ENCODE data around the gene POLR2C. TPM values are rescaled to one million over a fixed set of nuclear protein-coding genes. Genes with fewer than 3 reads are reported as not detected.

The POLR2C gene
- total RNA-seq, 1 experiment from 2014 or later: 69.4 TPM

GRCh38 chr16:57504001-57504400, 41.5 kb downstream of the POLR2C start:
- Mint-ChIP-seq H3K27ac (ENCODE audit: unreplicated experiment) (no peak overlapping the region), H3K36me3 (ENCODE audit: insufficient read depth, unreplicated experiment) (no peaks in the 10 kb centered on the region), H3K4me3 (ENCODE audit: low read depth, unreplicated experiment) (no peak overlapping the region), H3K27me3 (ENCODE audit: unreplicated experiment) (peaks cover 79% of the 10 kb centered on the region), H3K4me1 (ENCODE audit: low read depth, unreplicated experiment) (peaks cover 9% of the 10 kb centered on the region), H3K9me3 (ENCODE audit: low read depth, unreplicated experiment) (no peaks in the 10 kb centered on the region)
- no peak for DNase-seq
- BruUV-seq (replicated peaks): no TSS peak
- intact Hi-C loops (cut with micrococcal nuclease; ENCODE audit: unreplicated experiment): no loop called here
- TF ChIP-seq CTCF (IDR thresholded peaks at IDR 0.05; ENCODE audit: unreplicated experiment): no peak
- CTCF ChIA-PET: no interaction called here

DNA sequence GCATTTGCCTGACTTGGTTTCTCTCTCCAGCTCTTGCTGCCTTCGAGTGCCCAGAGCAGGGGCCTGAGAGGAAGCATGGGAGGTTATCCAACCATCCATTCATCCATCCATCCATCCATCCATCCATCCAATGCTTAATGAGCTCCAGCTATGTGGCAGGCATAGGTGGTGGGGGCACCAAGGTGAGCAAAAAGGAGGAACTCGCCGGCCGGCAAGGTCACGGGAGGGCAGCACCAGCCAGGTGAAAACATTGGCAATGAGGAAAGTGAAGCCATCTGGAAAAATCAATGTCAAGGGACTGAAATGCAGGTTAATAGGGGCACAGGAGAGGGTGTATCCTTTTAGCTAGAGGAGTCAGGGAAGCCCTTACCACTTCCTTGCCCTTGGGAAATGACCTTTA, 42.0 kb downstream of the POLR2C start:
- H3K36me3 Mint-ChIP-seq (ENCODE audit: insufficient read depth, unreplicated experiment): no peaks in the 10 kb centered on the region
- no peak for DNase-seq
- no TSS peak for BruUV-seq (replicated peaks)
- H3K27me3 Mint-ChIP-seq (ENCODE audit: unreplicated experiment): peaks cover 83% of the 10 kb centered on the region
- H3K27ac Mint-ChIP-seq (ENCODE audit: unreplicated experiment): no peak overlapping the region
- TF ChIP-seq CTCF (IDR thresholded peaks at IDR 0.05; ENCODE audit: unreplicated experiment): no peak
- H3K4me1 Mint-ChIP-seq (ENCODE audit: low read depth, unreplicated experiment): peaks cover 9% of the 10 kb centered on the region
- intact Hi-C loops (cut with micrococcal nuclease; ENCODE audit: unreplicated experiment): no loop called here
- CTCF ChIA-PET: no interaction called here
- H3K9me3 Mint-ChIP-seq (ENCODE audit: low read depth, unreplicated experiment): no peaks in the 10 kb centered on the region
- no peak overlapping the region for H3K4me3 Mint-ChIP-seq (ENCODE audit: low read depth, unreplicated experiment)

DNA sequence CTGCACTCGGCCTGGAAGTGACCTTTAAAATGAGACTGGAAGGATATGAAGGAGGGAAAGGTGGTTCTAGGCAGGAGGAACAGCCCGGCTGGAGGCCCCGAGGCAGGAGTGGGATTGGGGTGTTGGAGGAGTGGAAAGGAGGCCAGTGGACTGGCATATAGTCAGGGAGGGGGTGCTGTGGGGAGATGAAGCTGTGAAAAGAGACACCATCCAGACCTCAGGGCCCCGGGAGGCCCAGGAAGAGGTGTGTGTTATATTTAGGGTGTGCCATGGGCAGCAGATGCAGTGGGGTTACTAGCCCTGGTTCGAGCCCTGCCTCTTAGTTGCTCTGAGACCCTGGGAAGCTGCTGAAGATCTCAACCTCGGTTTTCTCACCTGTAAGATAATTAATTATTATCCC, 42.7 kb downstream of the POLR2C start:
- H3K27ac Mint-ChIP-seq (ENCODE audit: unreplicated experiment): no peak overlapping the region
- H3K4me3 Mint-ChIP-seq (ENCODE audit: low read depth, unreplicated experiment): no peak overlapping the region
- no peaks in the 10 kb centered on the region for H3K36me3 Mint-ChIP-seq (ENCODE audit: insufficient read depth, unreplicated experiment)
- CTCF ChIA-PET: no interaction called here
- TF ChIP-seq CTCF (IDR thresholded peaks at IDR 0.05; ENCODE audit: unreplicated experiment): no peak
- intact Hi-C loops (cut with micrococcal nuclease; ENCODE audit: unreplicated experiment): no loop called here
- H3K9me3 Mint-ChIP-seq (ENCODE audit: low read depth, unreplicated experiment): no peaks in the 10 kb centered on the region
- no peak for DNase-seq
- H3K27me3 Mint-ChIP-seq (ENCODE audit: unreplicated experiment): peaks cover 83% of the 10 kb centered on the region
- BruUV-seq (replicated peaks): no TSS peak
- peaks cover 9% of the 10 kb centered on the region for H3K4me1 Mint-ChIP-seq (ENCODE audit: low read depth, unreplicated experiment)

GRCh38 chr16:57507136-57508034, 44.9 kb downstream of the POLR2C start:
- no peaks in the 10 kb centered on the region for H3K36me3 Mint-ChIP-seq (ENCODE audit: insufficient read depth, unreplicated experiment)
- no peak for TF ChIP-seq CTCF (IDR thresholded peaks at IDR 0.05; ENCODE audit: unreplicated experiment)
- H3K27me3 Mint-ChIP-seq (ENCODE audit: unreplicated experiment): peaks cover 70% of the 10 kb centered on the region
- H3K9me3 Mint-ChIP-seq (ENCODE audit: low read depth, unreplicated experiment): no peaks in the 10 kb centered on the region
- no peak overlapping the region for H3K4me3 Mint-ChIP-seq (ENCODE audit: low read depth, unreplicated experiment)
- DNase-seq: no peak
- CTCF ChIA-PET: no interaction called here
- intact Hi-C loops (cut with micrococcal nuclease; ENCODE audit: unreplicated experiment): no loop called here
- no peak overlapping the region for H3K27ac Mint-ChIP-seq (ENCODE audit: unreplicated experiment)
- BruUV-seq (replicated peaks): no TSS peak
- no peaks in the 10 kb centered on the region for H3K4me1 Mint-ChIP-seq (ENCODE audit: low read depth, unreplicated experiment)
